Right cardiac atrium (tissue), 5 donors: Measurements from ENCODE around the gene AP1M2. TPM values are rescaled to one million over a fixed set of nuclear protein-coding genes. Genes with fewer than 3 reads are reported as not detected.
A peak's percentile ranks its signal among the peaks of the same experiment; 100 is the strongest.
"Not testable (repeated sequence)": the region's sequence is repeated elsewhere in the genome, so short reads cannot be mapped to it uniquely, and the experiment has no call there.

Experiments used
- ATAC-seq, 2 donors: fragments of 200-7000 bp; cut with Tn5 transposase; one replicate each; pipeline versions ENCODE4 v1.8.0 to v1.9.1; 2020; ENCODE audit warnings: moderate library complexity in 2 of 2, mild to moderate bottlenecking in 1 of 2
- DNase-seq, 3 donors: peaks; one replicate each; pipeline ENCODE4 v3.0.0-alpha.2; 2020
- H3K27ac ChIP-seq: one replicate; pipeline ENCODE4 v1.5.1; 2013; ENCODE audit warnings: mild to moderate bottlenecking, low read length, control low read depth, moderate library complexity
- H3K27me3 ChIP-seq: one replicate; pipeline ENCODE4 v1.6.1; 2013; ENCODE audit not compliant: control insufficient read depth, insufficient read depth
- H3K4me1 ChIP-seq: one replicate; pipeline ENCODE4 v1.6.1; 2013; ENCODE audit warnings: low read length; ENCODE audit not compliant: control insufficient read depth, insufficient read depth
- H3K4me3 ChIP-seq: one replicate; pipeline ENCODE4 v1.5.1; 2013; ENCODE audit warnings: low read length, control low read depth
- H3K9me3 ChIP-seq: one replicate; pipeline ENCODE4 v1.6.1; 2013; ENCODE audit warnings: low read length; ENCODE audit not compliant: control insufficient read depth
- WGBS: extraction: QIAGEN DNeasy Blood & Tissue Kit; methylation state at CpG from one replicate; pipeline ENCODE4 v1.1.7; 2013; 5-methylcytosine and 5-hydroxymethylcytosine counted together
- intact Hi-C, 4 donors: fragments of 100-400 bp; cut with DNase I; formaldehyde crosslinking; loops; one replicate each; pipeline versions ENCODE4 v1.11.0 to v1.14.0; 2022 to 2023
- microRNA-seq, 2 donors: library from miRNA; unstranded; fragments of <30 nt; microRNA quantifications; one replicate each; pipeline ENCODE4 v1.2.0, GENCODE V29; 2020 to 2021
- polyA plus RNA-seq: library from polyadenylated mRNA; stranded (reverse); fragments of 200-250 nt; gene quantifications from one replicate; pipeline ENCODE4 v1.2.3, GENCODE V29; 2013
- total RNA-seq, 4 donors: library from RNA; stranded (reverse); fragmentation: NEBNext Ultra II Directional; extraction: Animal tissue kit (Norgen Biotek cat#: 25700); gene quantifications; one replicate each; pipeline ENCODE4 v1.2.1, GENCODE V29; 2021
- donor health status: healthy with polysubstance abuse.
- donor health status: DM: no; HTN: yes; CAD: no.
- donor health status: DM: no; HTN: no; CAD: no.
- donor health status: DM: no; HTN: yes; CAD: no; lungs with severe emphysema.
- donor health status: DM: yes; HTN: yes; CAD: no.

AP1M2 gene
- total and polyA plus RNA-seq, 5 donors = 0.09 TPM; not detected in 4

GRCh38 chr19:10537668-10538067 lies 49.4 kb downstream of the AP1M2 start:
- whole genome bisulfite sequencing = 79% methylated on average over 11 of the region's 11 CpGs
- DNase-seq (no peak), ATAC-seq (no peak)
- Histone ChIP-seq H3K9me3 (no peaks in the 10 kb centered on the region), H3K27ac (no peak overlapping the region), H3K27me3 (no peaks in the 10 kb centered on the region), H3K4me1 (no peaks in the 10 kb centered on the region), H3K4me3 (no peak overlapping the region)
- intact Hi-C loops = no loop called here

DNA sequence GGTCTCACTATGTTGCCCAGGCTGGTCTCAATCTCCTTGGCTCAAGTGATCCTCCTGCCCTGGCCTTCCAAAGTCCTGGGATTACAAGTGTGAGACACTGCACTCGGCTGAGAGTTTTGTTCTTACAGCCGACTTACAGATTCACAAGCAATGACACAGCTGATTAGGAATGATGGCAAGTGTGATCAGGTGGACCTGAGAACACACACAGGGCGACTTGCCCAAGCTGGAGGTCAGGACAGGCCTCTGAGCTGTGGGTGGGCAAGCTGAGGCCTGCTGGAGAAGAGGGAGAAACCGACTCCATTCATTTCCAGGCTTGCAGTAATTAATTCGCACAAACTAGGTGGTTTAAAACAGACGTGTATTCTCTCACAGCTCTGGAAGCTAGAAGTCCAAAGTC lies 51.5 kb downstream of the AP1M2 start:
- DNase-seq (no peak), ATAC-seq (no peak)
- no peaks in the 10 kb centered on the region for H3K9me3 ChIP-seq
- WGBS = 70% methylated on average over 6 of the region's 6 CpGs
- no peak overlapping the region for H3K4me3 ChIP-seq
- no peaks in the 10 kb centered on the region for H3K4me1 ChIP-seq
- intact Hi-C loops = no loop called here
- H3K27me3 ChIP-seq = no peaks in the 10 kb centered on the region
- H3K27ac ChIP-seq = no peak overlapping the region

DNA sequence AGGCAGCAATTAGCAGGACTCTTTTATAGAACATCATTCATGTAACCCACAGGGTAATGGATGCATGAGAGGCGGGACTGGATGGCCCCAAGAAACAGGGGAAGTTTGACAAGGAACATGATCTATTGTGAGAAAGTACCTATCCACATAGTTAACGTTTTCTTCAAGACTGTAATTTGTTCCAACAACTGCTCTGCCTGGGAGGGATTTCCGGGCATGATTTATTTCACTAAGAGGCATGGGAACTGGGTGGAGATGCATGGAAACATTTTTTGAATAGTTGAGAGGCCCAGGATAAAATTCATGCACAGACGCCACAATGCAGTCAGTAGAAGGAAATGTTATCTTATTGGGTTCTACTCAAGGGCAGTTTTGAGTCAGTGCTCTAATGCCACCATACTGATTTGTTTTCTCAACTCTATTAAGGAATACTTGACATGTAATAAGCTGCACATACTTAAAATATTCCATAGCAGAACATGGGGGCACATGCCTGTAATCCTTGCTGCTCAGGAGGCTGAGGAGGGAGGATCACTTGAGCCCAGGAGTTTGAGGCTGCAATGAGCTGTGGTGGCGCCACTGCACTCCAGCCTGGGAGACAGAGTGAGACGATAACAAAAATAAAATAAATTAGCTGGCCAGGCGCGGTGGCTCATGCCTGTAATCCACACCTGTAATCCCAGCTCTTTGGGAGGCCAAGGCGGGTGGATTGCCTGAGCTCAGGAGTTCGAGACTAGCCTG lies 53.3 kb downstream of the AP1M2 start:
- intact Hi-C loops = no loop called here
- Histone ChIP-seq H3K9me3 (no peaks in the 10 kb centered on the region), H3K4me3 (no peak overlapping the region), H3K27ac (no peak overlapping the region), H3K4me1 (no peaks in the 10 kb centered on the region), H3K27me3 (no peaks in the 10 kb centered on the region)
- no peak for DNase-seq
- 71% methylated on average over 10 of the region's 10 CpGs for WGBS
- peak; percentile 63 to 87 for ATAC-seq

- Histone ChIP-seq H3K27me3 (no peaks in the 10 kb centered on the region), H3K9me3 (no peaks in the 10 kb centered on the region), H3K27ac (no peak overlapping the region), H3K4me3 (no peak overlapping the region), H3K4me1 (no peaks in the 10 kb centered on the region)
- WGBS = 87% methylated on average over 1 of the region's 1 CpG
- DNase-seq (no peak), ATAC-seq (no peak)
- intact Hi-C loops = no loop called here
Measured at GRCh38 chr19:10532457-10532856, 54.7 kb downstream of the AP1M2 start.

DNA sequence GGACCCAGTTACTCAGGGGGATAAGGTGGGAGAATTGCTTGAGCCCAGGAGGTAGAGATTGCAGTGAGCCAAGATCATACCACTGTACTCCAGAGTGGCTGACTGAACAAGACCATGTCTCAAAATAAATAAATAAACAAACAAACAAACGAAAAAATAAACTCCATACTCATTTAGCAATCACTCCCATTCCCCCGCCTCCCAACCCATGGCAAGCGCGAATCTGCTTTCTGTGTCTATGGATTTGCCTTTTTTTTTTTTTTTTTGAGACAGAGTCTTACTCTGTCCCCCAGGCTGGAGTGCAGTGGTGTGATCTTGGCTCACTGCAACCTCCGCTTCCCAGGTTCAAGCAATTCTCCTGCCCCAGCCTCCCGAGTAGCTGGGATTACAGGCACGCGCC lies 60.2 kb downstream of the AP1M2 start:
- H3K27ac ChIP-seq, intact Hi-C loops, H3K9me3 ChIP-seq, DNase-seq, H3K4me1 ChIP-seq, H3K4me3 ChIP-seq, ATAC-seq, H3K27me3 ChIP-seq: not testable (repeated sequence)
- WGBS = 87% methylated on average over 8 of the region's 8 CpGs

DNA sequence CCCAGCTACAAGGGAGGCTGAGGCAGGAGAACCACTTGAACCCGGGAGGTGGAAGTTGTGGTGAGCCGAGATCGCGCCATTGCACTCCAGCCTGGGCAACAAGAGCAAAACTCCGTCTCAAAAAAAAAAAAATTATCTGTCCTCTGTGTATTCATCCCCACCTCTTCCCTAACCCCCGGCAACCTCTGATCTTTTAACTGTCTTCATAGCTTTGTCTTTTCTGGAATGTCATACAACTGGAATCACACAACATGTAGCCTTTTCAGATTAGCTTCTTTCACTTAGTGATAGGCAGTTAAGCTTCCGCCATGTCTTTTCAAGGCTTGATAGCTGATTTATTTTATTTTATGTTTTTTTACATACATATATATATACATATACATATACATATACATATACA lies 61.5 kb downstream of the AP1M2 start:
- no peak overlapping the region for H3K27ac ChIP-seq
- H3K9me3 ChIP-seq = no peaks in the 10 kb centered on the region
- 88% methylated on average over 7 of the region's 7 CpGs for WGBS
- no peaks in the 10 kb centered on the region for H3K4me1 ChIP-seq
- intact Hi-C loops = no loop called here
- ATAC-seq (no peak), DNase-seq (no peak)
- no peak overlapping the region for H3K4me3 ChIP-seq
- no peaks in the 10 kb centered on the region for H3K27me3 ChIP-seq

GRCh38 chr19:10523135-10523636 lies 63.9 kb downstream of the AP1M2 start:
- no peaks in the 10 kb centered on the region for H3K9me3 ChIP-seq
- H3K4me3 ChIP-seq = no peak overlapping the region
- DNase-seq (no peak), ATAC-seq (no peak)
- H3K27ac ChIP-seq = no peak overlapping the region
- intact Hi-C loops = no loop called here
- no peaks in the 10 kb centered on the region for H3K4me1 ChIP-seq
- H3K27me3 ChIP-seq = no peaks in the 10 kb centered on the region
- 80% methylated on average over 3 of the region's 3 CpGs for WGBS

Small RNAs within 50 kb of the gene (microRNA-seq; reads per million reads assigned to microRNA genes)
- gene MIR1238 = 0 reads per million in 2 donors

Other genes starting within 250 kb of the AP1M2 start
- gene ICAM3, start 247.7 kb downstream of the AP1M2 start, total RNA-seq = 10 to 100 TPM; 16.0 to 20.6 (median 17.8) TPM
- gene ICAM3, start 247.7 kb downstream of the AP1M2 start, polyA plus RNA-seq = 7.2 TPM
- 10 to 100 TPM; 56.3 to 77.0 (median 73.4) TPM for gene TYK2, start 206.7 kb downstream of the AP1M2 start, total RNA-seq
- gene TYK2, start 206.7 kb downstream of the AP1M2 start, polyA plus RNA-seq = 71.6 TPM
- 100 to 1,000 TPM; 131 to 133 (median 132) TPM for gene CDC37, start 183.8 kb downstream of the AP1M2 start, total RNA-seq
- gene CDC37, start 183.8 kb downstream of the AP1M2 start, polyA plus RNA-seq = 228 TPM
- 10 to 100 TPM in 3 of 4 donors, 1 to 10 TPM in 1; 8.4 to 14.2 (median 11.0) TPM for gene PDE4A, start 166.8 kb downstream of the AP1M2 start, total RNA-seq
- 5.5 TPM for gene PDE4A, start 166.8 kb downstream of the AP1M2 start, polyA plus RNA-seq
- 10 to 100 TPM; 48.0 to 74.6 (median 62.8) TPM for gene KEAP1, start 84.0 kb downstream of the AP1M2 start, total RNA-seq
- gene KEAP1, start 84.0 kb downstream of the AP1M2 start, polyA plus RNA-seq = 51.9 TPM
- gene S1PR5, start 69.9 kb downstream of the AP1M2 start, total RNA-seq = under 1 TPM in 3 of 4 donors, not detected in 1; 0.15 to 0.31 (median 0.19) TPM
- 0.16 TPM for gene S1PR5, start 69.9 kb downstream of the AP1M2 start, polyA plus RNA-seq
- 10 to 100 TPM; 45.1 to 54.0 (median 48.9) TPM for gene ATG4D, start 43.4 kb downstream of the AP1M2 start, total RNA-seq
- 48.0 TPM for gene ATG4D, start 43.4 kb downstream of the AP1M2 start, polyA plus RNA-seq
- gene KRI1, start 21.3 kb downstream of the AP1M2 start, total RNA-seq = 10 to 100 TPM; 10.5 to 13.0 (median 12.1) TPM
- gene KRI1, start 21.3 kb downstream of the AP1M2 start, polyA plus RNA-seq = 9.3 TPM
- gene CDKN2D, start 18.3 kb downstream of the AP1M2 start, total RNA-seq = 1 to 10 TPM; 6.1 to 7.6 (median 7.0) TPM
- 9.4 TPM for gene CDKN2D, start 18.3 kb downstream of the AP1M2 start, polyA plus RNA-seq
- gene SLC44A2, start 38.2 kb upstream of the AP1M2 start, total RNA-seq = 100 to 1,000 TPM; 105 to 145 (median 110) TPM
- 70.1 TPM for gene SLC44A2, start 38.2 kb upstream of the AP1M2 start, polyA plus RNA-seq
- gene ILF3, start 67.0 kb upstream of the AP1M2 start, total RNA-seq = 100 to 1,000 TPM; 119 to 161 (median 141) TPM
- 74.2 TPM for gene ILF3, start 67.0 kb upstream of the AP1M2 start, polyA plus RNA-seq
- gene QTRT1, start 114.1 kb upstream of the AP1M2 start, total RNA-seq = 10 to 100 TPM; 23.7 to 30.7 (median 26.1) TPM
- 33.1 TPM for gene QTRT1, start 114.1 kb upstream of the AP1M2 start, polyA plus RNA-seq
- 100 to 1,000 TPM; 176 to 202 (median 189) TPM for gene DNM2, start 130.8 kb upstream of the AP1M2 start, total RNA-seq
- gene DNM2, start 130.8 kb upstream of the AP1M2 start, polyA plus RNA-seq = 129 TPM
- 10 to 100 TPM; 24.6 to 30.4 (median 27.8) TPM for gene TMED1, start 248.9 kb upstream of the AP1M2 start, total RNA-seq
- gene TMED1, start 248.9 kb upstream of the AP1M2 start, polyA plus RNA-seq = 43.4 TPM